Measurements from ENCODE around the gene TNNC1.

DNA sequence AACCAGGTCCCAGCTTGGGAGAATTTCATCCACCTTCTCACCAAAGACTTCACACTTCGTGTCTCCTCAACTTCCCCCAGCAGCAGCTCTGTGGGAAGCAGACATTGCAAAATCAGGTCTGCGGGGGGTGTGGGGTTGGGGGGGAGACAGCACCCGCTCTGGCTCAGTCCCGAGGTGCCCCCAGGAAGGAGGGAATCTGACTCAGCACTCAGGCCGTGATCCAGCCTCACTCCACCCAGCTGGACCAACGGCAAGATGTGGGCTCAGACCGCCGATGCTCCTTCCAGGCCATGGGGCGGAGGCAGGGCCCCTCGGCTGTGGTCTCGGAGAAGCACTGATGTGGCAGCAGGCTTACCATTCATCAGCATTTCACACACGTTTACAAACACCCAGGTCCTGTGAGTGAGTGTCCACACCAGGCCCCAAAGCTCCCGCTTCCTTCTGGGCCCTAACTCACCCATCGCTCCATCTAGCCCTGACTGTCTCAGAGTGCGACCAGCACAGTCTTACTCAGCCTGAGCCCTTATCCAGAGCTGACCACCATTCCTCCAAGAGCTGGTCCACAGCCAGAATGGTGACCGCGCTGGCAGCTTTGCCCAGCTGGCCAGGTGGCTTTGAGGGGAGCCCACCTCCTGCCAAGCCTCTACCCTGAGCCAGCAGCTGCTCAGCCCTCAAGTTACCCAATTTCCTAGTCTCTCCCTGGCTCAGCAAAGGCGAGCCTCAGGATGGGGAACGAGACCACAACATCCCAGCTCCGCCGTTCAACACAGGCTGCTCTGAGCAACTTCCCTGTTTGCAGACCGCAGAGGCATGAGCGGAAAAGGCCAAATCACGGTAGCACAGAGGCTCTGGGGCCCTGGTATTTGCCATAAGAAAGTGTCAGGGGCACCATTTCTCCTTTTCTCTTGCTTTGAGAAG lies 44.6 kb upstream of the TNNC1 start:
- TF ChIP-seq, protein P1, sequence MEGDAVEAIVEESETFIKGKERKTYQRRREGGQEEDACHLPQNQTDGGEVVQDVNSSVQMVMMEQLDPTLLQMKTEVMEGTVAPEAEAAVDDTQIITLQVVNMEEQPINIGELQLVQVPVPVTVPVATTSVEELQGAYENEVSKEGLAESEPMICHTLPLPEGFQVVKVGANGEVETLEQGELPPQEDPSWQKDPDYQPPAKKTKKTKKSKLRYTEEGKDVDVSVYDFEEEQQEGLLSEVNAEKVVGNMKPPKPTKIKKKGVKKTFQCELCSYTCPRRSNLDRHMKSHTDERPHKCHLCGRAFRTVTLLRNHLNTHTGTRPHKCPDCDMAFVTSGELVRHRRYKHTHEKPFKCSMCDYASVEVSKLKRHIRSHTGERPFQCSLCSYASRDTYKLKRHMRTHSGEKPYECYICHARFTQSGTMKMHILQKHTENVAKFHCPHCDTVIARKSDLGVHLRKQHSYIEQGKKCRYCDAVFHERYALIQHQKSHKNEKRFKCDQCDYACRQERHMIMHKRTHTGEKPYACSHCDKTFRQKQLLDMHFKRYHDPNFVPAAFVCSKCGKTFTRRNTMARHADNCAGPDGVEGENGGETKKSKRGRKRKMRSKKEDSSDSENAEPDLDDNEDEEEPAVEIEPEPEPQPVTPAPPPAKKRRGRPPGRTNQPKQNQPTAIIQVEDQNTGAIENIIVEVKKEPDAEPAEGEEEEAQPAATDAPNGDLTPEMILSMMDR (IDR thresholded peaks at IDR 0.05 in 8 of 11, conservative IDR thresholded peaks at IDR 0.05 in 3 of 11): no peak
- TF ChIP-seq POLR2A (IDR thresholded peaks at IDR 0.05): no peak
- TF ChIP-seq POLR2AphosphoS5 (IDR thresholded peaks at IDR 0.05): peak; percentile 50 to 59 (median 56)

All from spleen (tissue), 7 donors.